GM19372 (cell line): ENCODE results near the gene ZNF614.
"Not testable (repeated sequence)": the region's sequence is repeated elsewhere in the genome, so short reads cannot be mapped to it uniquely, and the experiment has no call there.

Source experiments
- ATAC-seq: cut with Tn5 transposase; IDR thresholded peaks from one replicate; pipeline ENCODE4 v1.9.1; 2021; ENCODE audit warnings: mild to moderate bottlenecking, low read depth, moderate library complexity; ENCODE audit not compliant: unreplicated experiment

ZNF614 gene

DNA sequence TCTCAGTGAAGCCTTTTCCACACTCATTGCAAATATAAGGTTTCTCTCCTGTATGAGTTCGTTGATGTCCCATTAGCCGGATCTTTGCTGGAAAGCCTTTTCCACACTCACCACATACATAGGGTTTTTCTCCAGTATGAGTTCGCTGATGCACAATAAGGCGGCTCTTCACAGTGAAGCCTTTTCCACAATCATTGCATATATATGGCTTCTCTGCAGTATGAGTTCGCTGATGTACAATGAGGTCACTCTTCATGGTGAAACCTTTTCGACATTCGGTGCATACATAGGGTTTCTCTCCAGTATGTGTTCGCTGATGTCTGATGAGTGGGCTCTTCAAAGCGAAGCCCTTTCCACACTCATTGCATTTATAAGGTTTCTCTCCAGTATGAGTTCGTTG, 34.8 kb downstream of the ZNF614 start:
- no peak for ATAC-seq

DNA sequence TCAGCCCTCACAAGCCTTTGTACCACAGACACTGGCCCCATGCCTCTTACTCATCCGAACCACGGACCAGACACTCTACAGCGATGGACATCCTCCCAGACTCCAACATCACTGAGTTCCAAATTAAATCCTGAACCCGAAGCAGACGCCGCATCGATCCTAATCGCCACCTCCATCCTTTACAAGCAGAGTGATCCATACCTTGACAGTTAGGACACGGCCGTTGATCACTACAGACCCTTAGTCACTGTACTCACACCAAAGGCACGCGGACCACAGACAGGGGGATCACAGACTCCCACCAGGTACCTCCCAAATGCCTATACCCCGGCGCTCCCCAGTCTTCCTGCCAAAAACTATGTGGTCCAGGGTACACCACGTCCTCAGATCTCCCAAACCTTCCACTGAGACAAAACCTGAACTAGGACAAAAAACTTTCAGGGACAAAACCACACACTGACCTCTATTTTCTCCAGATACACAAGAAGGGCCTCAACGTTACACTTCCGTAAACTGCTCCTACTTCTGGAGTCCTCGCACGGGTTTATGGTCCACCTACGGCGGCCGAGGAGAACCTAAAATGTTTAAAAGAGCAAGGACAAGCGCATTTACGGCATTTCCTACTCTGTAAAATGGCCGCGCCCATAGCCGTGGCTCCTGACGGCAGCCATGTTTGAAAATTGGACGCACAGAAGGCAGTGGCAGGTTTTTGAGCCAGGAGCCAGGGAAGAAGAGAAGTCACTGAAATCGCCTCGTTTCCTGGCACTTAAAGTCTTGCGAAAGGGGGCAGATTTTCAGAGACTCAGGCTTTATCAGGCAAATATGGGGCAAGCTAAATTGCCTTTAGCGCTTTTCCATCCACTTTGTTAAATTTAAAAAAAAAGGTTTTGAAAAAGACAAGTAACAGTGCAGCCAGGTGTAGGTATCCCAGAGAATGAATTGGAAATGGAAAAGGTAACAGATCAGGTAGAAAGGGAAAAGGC, 41.6 kb downstream of the ZNF614 start, which contains the start of gene ZNF350:
ZNF350 (minus strand) TSS at position 532 of the 983 bp plus-strand sequence. CDS start 12,480 bp downstream, outside the sequence.
- peak; percentile 67 for ATAC-seq

DNA sequence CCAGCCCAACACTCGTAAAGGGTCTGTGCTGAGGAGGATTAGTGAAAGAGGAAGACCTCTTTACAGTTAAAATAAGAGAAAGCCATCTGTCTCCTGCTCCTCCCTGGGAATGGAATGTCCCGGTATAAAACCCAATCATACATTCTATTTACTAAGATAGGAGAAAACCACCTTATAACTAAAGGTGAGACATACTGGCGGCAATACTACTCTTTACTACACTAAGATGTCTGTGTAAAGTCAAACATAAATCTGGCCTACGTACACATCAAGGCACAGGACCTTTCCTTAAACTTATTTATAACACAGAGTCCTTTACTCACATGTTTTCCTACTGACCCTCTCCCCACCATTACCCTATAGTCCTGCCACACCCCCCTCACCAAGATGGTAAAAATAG, 44.8 kb downstream of the ZNF614 start:
- no peak for ATAC-seq

- not testable (repeated sequence) for ATAC-seq
Measured at GRCh38 chr19:51980926-51981325, 47.3 kb downstream of the ZNF614 start.

- ATAC-seq = no peak
Measured at GRCh38 chr19:51980116-51980736, 48.0 kb downstream of the ZNF614 start.

DNA sequence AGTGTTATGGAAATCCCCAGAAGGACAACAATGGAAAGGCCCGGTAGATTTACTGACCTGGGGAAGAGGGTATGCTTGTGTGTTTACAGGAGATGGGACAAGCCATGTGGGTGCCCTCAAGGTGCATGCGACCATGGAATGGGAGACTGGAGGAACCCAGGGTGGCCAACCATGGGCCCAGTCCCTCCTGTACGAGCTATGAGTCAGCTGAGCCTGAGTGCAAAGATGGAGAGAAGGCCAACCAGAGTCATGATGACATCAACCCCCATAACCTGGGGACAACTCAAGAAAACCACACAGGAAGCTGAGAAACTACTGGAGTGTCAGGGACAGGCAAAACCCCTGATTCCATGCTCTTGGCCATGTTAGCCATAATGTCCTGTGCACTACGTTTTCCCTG, 49.3 kb downstream of the ZNF614 start:
- no peak for ATAC-seq

DNA sequence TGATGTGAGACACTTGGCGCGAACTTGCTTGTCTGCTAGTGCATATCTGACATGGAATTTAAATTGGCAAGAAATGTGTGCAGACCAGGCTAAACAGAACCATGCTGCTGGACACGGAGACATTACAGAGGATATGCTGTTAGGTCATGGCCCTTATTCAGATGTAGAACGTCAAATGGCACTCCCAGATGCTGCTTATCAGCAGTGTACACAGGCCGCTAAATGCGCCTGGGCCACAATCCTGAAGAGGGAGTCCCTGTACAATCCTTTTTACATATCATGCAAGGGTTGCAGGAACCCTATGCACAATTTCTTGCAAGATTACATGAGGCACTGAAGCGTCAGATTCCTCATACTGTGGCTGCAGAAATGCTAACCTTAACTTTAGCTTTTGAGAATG, 50.8 kb downstream of the ZNF614 start:
- ATAC-seq = no peak

DNA sequence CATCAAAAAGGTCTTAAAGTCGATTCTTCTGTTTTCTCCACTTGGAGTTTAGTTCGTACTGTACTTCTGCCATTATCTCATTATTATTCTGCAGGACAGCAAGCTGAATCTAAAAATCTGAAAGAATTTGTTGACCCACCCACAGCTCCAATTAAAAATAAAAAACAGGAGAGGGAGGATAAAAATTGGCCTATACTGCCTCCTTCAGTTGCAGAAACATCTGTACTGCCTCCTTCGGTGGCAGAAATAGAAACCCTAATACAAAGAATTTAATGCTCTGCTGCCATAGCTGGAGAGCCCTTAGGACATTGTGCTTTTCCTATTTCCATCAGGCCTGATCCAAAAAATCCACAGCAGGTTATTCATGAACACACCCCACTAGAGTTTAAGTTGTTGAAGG, 51.3 kb downstream of the ZNF614 start:
- ATAC-seq = no peak

DNA sequence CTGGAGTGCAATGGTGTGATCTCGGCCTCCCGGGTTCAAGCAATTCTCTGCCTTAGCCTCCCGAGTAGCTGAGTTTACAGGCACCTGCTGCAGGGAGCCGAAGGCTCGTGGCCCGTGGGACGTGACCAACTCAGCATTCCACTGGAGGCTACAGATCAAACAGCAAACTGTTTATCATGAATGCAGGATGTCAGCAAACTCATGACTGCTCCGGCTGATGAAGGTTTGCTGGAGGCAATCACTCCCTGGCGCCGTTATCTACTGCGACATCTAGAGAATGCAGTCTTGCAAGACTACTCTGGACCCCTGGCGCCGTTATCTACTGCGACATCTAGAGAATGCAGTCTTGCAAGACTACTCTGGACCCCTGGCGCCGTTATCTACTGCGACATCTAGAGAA, 52.4 kb downstream of the ZNF614 start:
- ATAC-seq = not testable (repeated sequence)

- no peak for ATAC-seq
Measured at GRCh38 chr19:51971624-51972023, 56.6 kb downstream of the ZNF614 start.

GRCh38 chr19:51970718-51971117, 57.5 kb downstream of the ZNF614 start:
- ATAC-seq = no peak

DNA sequence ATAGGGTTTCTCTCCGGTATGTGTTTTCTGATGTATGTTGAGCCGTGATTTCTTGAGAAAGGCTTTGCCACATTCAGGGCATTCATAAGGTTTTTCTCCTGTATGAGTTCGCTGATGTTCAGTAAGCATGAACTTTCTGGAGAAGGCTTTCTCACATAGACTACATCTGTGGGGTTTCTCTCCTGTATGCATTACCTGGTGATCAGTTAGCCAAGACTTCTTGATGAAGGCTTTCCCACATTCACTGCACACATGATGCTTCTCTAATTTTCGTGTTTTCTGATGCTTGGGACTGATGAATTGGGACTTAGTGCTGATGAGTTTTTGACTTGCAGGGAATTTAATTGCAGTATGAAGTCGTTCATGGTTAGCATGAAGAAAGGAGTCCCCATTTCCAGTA, 62.6 kb downstream of the ZNF614 start:
- ATAC-seq = no peak
